HepG2 (cell line): ENCODE results near the gene CTIF. TPM values are rescaled to one million over a fixed set of nuclear protein-coding genes. Genes with fewer than 3 reads are reported as not detected.

ENCODE experiments used
- ATAC-seq: fragments of 200-7000 bp; cut with Tn5 transposase; 3 replicates; pipeline ENCODE4 v1.9.1; 2020; ENCODE audit warnings: mild to moderate bottlenecking, moderate library complexity
- BruUV-seq: library from RNA; stranded (reverse); fragments of 400-500 nt; replicated peaks from 2 replicates; lab custom pipeline; 2021; lab: Mats Ljungman, UMichigan
- CTCF ChIA-PET: fragments of 300-600 bp; formaldehyde crosslinking; extraction: SDS; loops from one replicate; lab custom pipeline; 2021; ENCODE audit warnings: low total read pairs, inconsistent platforms, low intra/inter-chr PET ratio; lab: Yijun Ruan, JAX
- POLR2A ChIA-PET: fragments of 350-600 bp; sonication (Branson Sonifier 250); formaldehyde crosslinking; loops from one replicate; lab custom pipeline; 2020; ENCODE audit warnings: antibody characterized with exemption, inconsistent platforms; lab: Yijun Ruan, JAX
- DNase-seq: peaks from one replicate; pipeline ENCODE4 v3.0.0-alpha.2; 2015; ENCODE audit warnings: low spot score
- FAIRE-seq: peaks from 3 replicates; lab custom pipeline; 2011; peaks lifted over from hg19 to GRCh38; lab: Jason Lieb, UNC
- H2AFZ ChIP-seq: one replicate; pipeline ENCODE4 v1.6.1; 2011; ENCODE audit warnings: low read length, inconsistent platforms
- H3K27ac ChIP-seq: fragments of 300-600 bp; 3 replicates; pipeline ENCODE4 v1.8.0; 2011; ENCODE audit warnings: mixed run types, mild to moderate bottlenecking, mixed read lengths, low read length, inconsistent platforms; ENCODE audit not compliant: insufficient read depth; ENCODE audit errors: extremely low read length
- H3K27me3 ChIP-seq, 2 experiments: fragments of 200-600 bp in 1 of 2; 2 replicates in 1 of 2; 3 replicates in 1 of 2; pipeline versions ENCODE4 v1.6.0 to v1.8.0; 2011; ENCODE audit warnings: low read length in 2 of 2, mild to moderate bottlenecking in 2 of 2, moderate library complexity in 2 of 2, inconsistent platforms in 1 of 2; ENCODE audit not compliant: insufficient read depth in 2 of 2, control insufficient read depth in 1 of 2
- H3K36me3 ChIP-seq, 2 experiments: fragments of 200-600 bp in 1 of 2; replicated peaks in 1 of 2; 2 replicates in 1 of 2; 3 replicates in 1 of 2; pipeline versions ENCODE4 v1.5.1 to v1.8.0; 2011; ENCODE audit warnings: low read length in 2 of 2, inconsistent platforms in 1 of 2; ENCODE audit not compliant: insufficient read depth in 2 of 2, control insufficient read depth in 1 of 2
- H3K4me1 ChIP-seq: 2 replicates; pipeline ENCODE4 v1.5.1; 2012; ENCODE audit warnings: low read length, inconsistent platforms; ENCODE audit not compliant: insufficient read depth
- H3K4me2 ChIP-seq: 2 replicates; pipeline ENCODE4 v1.6.0; 2011; ENCODE audit warnings: low read depth, low read length, inconsistent platforms
- H3K4me3 ChIP-seq, 3 experiments: fragments of 200-600 bp in 1 of 3; sonication (generic), shearing (Covaris generic) in 1 of 3; replicated peaks in 1 of 3; 2 replicates each; pipeline ENCODE4 v1.5.1; 2011 to 2016; ENCODE audit warnings: low read length in 3 of 3, inconsistent platforms in 2 of 3, low read depth in 2 of 3, mild to moderate bottlenecking in 2 of 3, control low read depth in 1 of 3, mixed read lengths in 1 of 3; ENCODE audit not compliant: insufficient read depth in 1 of 3
- H3K79me2 ChIP-seq: one replicate; pipeline ENCODE4 v1.6.1; 2011; ENCODE audit warnings: low read length, inconsistent platforms; ENCODE audit not compliant: insufficient read depth
- H3K9ac ChIP-seq: 2 replicates; pipeline ENCODE4 v1.6.0; 2011; ENCODE audit warnings: mild to moderate bottlenecking, low read depth, low read length, inconsistent platforms; ENCODE audit not compliant: insufficient read depth
- H3K9me3 ChIP-seq: 2 replicates; pipeline ENCODE4 v1.5.1; 2012; ENCODE audit warnings: mild to moderate bottlenecking, low read length
- H4K20me1 ChIP-seq: 2 replicates; pipeline ENCODE4 v1.6.0; 2011; ENCODE audit warnings: inconsistent platforms, mild to moderate bottlenecking, low read length, moderate library complexity; ENCODE audit not compliant: insufficient read depth
- KAT7 ChIP-seq: IDR thresholded peaks from 2 replicates; pipeline ENCODE4 v1.6.1; 2018; ENCODE audit warnings: borderline replicate concordance, missing compliant biosample characterization
- RXRA ChIP-seq: sonication (generic); formaldehyde crosslinking; IDR thresholded peaks from 2 replicates; pipeline ENCODE4 v1.5.1; 2020; ENCODE audit warnings: missing genetic modification reagents
- TGIF2 ChIP-seq: IDR thresholded peaks from 2 replicates; pipeline ENCODE4 v1.6.1; 2016; ENCODE audit warnings: control low read depth, missing compliant biosample characterization
- ZNF441 ChIP-seq: sonication (generic); formaldehyde crosslinking; IDR thresholded peaks from 2 replicates; pipeline ENCODE4 v1.7.0; 2021; ENCODE audit warnings: missing genetic modification reagents, borderline replicate concordance
- WGBS: methylation state at CpG from one replicate; pipeline ENCODE4 v1.1.6; 2017; ENCODE audit warnings: low lambda C conversion rate; 5-methylcytosine and 5-hydroxymethylcytosine counted together
- in situ Hi-C: cut with HindIII; loops from 2 replicates; pipeline ENCODE4 v1.10.0; 2017; ENCODE audit warnings: low pct_unique_long_range_greater_than_20kb; ENCODE audit not compliant: extremely low pct_ligation_motif_present
- intact Hi-C: fragments of 100-400 bp; cut with micrococcal nuclease; formaldehyde crosslinking; loops from one replicate; pipeline ENCODE4 v1.10.0; 2022; ENCODE audit not compliant: unreplicated experiment
- polyA plus RNA-seq, 8 experiments: library from polyadenylated mRNA; depleted of rRNA in 3 of 8; stranded (reverse) in 7 of 8; unstranded in 1 of 8; fragments of >200 nt; fragmentation: Illumina TruSeq in 4 of 8; extraction: Trizol in 4 of 8; gene quantifications; 2 replicates each; pipeline versions ENCODE4 v1.2.1 to v1.2.3, GENCODE V29; 2011 to 2016; ENCODE audit warnings: low read depth in 4 of 8, missing spikeins in 1 of 8, mixed read lengths in 1 of 8; ENCODE audit not compliant: insufficient read depth in 1 of 8
- total RNA-seq, 5 experiments: library from RNA; depleted of rRNA; stranded (reverse); fragments of >200 nt; fragmentation: Illumina TruSeq; extraction: Trizol; gene quantifications; 2 replicates each; pipeline ENCODE4 v1.2.3, GENCODE V29; 2016; ENCODE audit warnings: low read depth in 1 of 5
- TF ChIP-seq, protein P1 (sequence below): sonication (generic); formaldehyde crosslinking; IDR thresholded peaks from 2 replicates; pipeline ENCODE4 v1.4.0; 2020; ENCODE audit warnings: missing genetic modification reagents, borderline replicate concordance
- TF ChIP-seq, protein P2 (sequence below): sonication (generic); formaldehyde crosslinking; IDR thresholded peaks from 2 replicates; pipeline ENCODE4 v1.5.0; 2020; ENCODE audit warnings: missing genetic modification reagents, mild to moderate bottlenecking, borderline replicate concordance
- TF ChIP-seq, protein P3 (sequence below): IDR thresholded peaks from 2 replicates; pipeline ENCODE4 v1.6.1; 2016; ENCODE audit warnings: missing genetic modification reagents, missing compliant biosample characterization
- TF ChIP-seq, protein P4 (sequence below): sonication (generic); formaldehyde crosslinking; IDR thresholded peaks from 2 replicates; pipeline ENCODE4 v1.5.1; 2020; ENCODE audit warnings: missing genetic modification reagents, mild to moderate bottlenecking, borderline replicate concordance
- TF ChIP-seq, protein P5 (sequence below): IDR thresholded peaks from 2 replicates; pipeline ENCODE4 v1.6.1; 2016

Gene CTIF
- total and polyA plus RNA-seq, 2 of the 13 experiments (the other 11 are each of a cell fraction or from before 2014, with no cell fraction given), result 18.2 to 28.0 TPM

DNA sequence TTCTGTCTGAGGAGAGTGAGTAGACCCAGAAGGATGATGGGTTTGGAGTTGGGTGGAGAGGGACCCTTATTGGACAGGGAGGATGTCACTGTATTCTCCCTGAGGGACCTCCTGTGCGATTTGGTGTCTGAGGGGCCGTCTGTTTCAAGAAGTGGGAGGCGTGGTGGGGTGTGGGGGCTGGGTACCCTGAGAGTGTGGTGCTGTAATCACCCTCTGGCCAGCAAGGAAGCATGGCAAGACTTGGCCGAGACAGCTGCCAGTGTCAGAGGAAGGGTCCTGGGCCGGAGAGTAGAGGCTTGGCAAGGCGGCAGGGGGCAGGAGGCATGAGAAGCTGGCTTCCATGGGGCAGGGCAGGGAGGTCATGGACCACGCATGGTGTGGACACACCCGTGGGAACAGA lies 43.1 kb downstream of the CTIF start (continued):
- TF ChIP-seq RXRA (CRISPR knock-in tag) (no peak), KAT7 (CRISPR knock-in tag) (no peak)
- TF ChIP-seq, protein P1, sequence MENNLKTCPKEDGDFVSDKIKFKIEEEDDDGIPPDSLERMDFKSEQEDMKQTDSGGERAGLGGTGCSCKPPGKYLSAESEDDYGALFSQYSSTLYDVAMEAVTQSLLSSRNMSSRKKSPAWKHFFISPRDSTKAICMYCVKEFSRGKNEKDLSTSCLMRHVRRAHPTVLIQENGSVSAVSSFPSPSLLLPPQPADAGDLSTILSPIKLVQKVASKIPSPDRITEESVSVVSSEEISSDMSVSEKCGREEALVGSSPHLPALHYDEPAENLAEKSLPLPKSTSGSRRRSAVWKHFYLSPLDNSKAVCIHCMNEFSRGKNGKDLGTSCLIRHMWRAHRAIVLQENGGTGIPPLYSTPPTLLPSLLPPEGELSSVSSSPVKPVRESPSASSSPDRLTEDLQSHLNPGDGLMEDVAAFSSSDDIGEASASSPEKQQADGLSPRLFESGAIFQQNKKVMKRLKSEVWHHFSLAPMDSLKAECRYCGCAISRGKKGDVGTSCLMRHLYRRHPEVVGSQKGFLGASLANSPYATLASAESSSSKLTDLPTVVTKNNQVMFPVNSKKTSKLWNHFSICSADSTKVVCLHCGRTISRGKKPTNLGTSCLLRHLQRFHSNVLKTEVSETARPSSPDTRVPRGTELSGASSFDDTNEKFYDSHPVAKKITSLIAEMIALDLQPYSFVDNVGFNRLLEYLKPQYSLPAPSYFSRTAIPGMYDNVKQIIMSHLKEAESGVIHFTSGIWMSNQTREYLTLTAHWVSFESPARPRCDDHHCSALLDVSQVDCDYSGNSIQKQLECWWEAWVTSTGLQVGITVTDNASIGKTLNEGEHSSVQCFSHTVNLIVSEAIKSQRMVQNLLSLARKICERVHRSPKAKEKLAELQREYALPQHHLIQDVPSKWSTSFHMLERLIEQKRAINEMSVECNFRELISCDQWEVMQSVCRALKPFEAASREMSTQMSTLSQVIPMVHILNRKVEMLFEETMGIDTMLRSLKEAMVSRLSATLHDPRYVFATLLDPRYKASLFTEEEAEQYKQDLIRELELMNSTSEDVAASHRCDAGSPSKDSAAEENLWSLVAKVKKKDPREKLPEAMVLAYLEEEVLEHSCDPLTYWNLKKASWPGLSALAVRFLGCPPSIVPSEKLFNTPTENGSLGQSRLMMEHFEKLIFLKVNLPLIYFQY (CRISPR knock-in tag), result no peak
- TF ChIP-seq, protein P2, sequence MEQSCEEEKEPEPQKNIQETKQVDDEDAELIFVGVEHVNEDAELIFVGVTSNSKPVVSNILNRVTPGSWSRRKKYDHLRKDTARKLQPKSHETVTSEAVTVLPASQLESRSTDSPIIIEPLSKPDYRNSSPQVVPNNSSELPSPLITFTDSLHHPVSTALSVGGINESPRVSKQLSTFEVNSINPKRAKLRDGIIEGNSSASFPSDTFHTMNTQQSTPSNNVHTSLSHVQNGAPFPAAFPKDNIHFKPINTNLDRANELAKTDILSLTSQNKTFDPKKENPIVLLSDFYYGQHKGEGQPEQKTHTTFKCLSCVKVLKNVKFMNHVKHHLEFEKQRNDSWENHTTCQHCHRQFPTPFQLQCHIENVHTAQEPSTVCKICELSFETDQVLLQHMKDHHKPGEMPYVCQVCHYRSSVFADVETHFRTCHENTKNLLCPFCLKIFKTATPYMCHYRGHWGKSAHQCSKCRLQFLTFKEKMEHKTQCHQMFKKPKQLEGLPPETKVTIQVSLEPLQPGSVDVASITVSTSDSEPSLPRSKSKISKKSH (CRISPR knock-in tag), result no peak

DNA sequence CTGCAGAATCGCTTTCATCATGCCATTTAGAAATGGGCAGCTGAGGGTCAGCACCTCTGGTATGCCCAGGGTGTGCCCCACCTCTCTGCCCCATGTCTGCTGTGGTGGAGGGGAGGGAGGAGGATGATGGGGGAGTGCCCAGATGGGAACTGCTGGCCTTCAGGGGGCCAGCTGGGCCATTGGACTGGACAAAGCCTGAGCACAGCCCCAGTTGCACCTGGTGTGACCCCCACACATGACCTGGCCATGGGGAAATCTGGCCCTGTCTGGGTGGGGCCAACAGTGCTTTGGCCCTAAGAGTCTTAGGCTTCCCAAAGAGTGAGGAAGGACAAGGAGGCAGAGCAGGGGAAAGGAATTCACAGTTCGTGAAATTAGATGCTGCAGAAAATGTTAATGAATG lies 44.1 kb downstream of the CTIF start:
- WGBS, result 100% methylated on average over 1 of the region's 2 CpGs
- Histone ChIP-seq H3K27me3 (no peaks in the 10 kb centered on the region), H2AFZ (no peak overlapping the region), H3K79me2 (peaks cover 57% of the 10 kb centered on the region), H3K4me2 (no peak overlapping the region), H3K27ac (no peak overlapping the region), H3K4me3 (no peak overlapping the region), H4K20me1 (no peaks in the 10 kb centered on the region), H3K9me3 (no peaks in the 10 kb centered on the region), H3K36me3 (no peaks in the 10 kb centered on the region; a peak in 2 of 5 replicates), H3K4me1 (peaks cover 59% of the 10 kb centered on the region), H3K9ac (no peak overlapping the region)
- intact Hi-C loops, result no loop called here
- DNase-seq, result no peak
- TF ChIP-seq, protein P3, sequence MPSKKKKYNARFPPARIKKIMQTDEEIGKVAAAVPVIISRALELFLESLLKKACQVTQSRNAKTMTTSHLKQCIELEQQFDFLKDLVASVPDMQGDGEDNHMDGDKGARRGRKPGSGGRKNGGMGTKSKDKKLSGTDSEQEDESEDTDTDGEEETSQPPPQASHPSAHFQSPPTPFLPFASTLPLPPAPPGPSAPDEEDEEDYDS (CRISPR knock-in tag), result no peak
- TF ChIP-seq, protein P4, sequence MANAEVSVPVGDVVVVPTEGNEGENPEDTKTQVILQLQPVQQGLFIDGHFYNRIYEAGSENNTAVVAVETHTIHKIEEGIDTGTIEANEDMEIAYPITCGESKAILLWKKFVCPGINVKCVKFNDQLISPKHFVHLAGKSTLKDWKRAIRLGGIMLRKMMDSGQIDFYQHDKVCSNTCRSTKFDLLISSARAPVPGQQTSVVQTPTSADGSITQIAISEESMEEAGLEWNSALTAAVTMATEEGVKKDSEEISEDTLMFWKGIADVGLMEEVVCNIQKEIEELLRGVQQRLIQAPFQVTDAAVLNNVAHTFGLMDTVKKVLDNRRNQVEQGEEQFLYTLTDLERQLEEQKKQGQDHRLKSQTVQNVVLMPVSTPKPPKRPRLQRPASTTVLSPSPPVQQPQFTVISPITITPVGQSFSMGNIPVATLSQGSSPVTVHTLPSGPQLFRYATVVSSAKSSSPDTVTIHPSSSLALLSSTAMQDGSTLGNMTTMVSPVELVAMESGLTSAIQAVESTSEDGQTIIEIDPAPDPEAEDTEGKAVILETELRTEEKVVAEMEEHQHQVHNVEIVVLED (CRISPR knock-in tag), result no peak
- TF ChIP-seq, protein P5, sequence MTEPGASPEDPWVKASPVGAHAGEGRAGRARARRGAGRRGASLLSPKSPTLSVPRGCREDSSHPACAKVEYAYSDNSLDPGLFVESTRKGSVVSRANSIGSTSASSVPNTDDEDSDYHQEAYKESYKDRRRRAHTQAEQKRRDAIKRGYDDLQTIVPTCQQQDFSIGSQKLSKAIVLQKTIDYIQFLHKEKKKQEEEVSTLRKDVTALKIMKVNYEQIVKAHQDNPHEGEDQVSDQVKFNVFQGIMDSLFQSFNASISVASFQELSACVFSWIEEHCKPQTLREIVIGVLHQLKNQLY, result no peak
- no peak for TF ChIP-seq ZNF441
- TF ChIP-seq TGIF2 (CRISPR knock-in tag), result no peak
- ATAC-seq, result no peak
- FAIRE-seq, result no peak
- ChIA-PET POLR2A (no interaction called here), CTCF (no interaction called here)
- no TSS peak for BruUV-seq
- in situ Hi-C loops, result no loop called here
